Tibial artery (tissue), 4 donors: ENCODE measurements around the gene ZNF462.

Experiments used
- DNase-seq, 2 donors: peaks; one replicate each; pipeline ENCODE4 v3.0.0-alpha.2; 2019
- H3K27ac ChIP-seq, 2 donors: fragments of 200-600 bp; sonication (generic) in 1 of 2; 1 replicate in 1 of 2; 2 replicates in 1 of 2; pipeline ENCODE4 v1.5.1; 2018 to 2019; ENCODE audit warnings: mild to moderate bottlenecking in 1 of 2
- H3K27me3 ChIP-seq, 2 donors: fragments of 200-600 bp; sonication (generic) in 1 of 2; one replicate each; pipeline versions ENCODE4 v1.5.1 to v1.6.0; 2016 to 2019
- H3K36me3 ChIP-seq, 3 donors: fragments of 200-600 bp; sonication (generic) in 2 of 3; one replicate each; pipeline ENCODE4 v1.5.1; 2016 to 2019; ENCODE audit warnings: mild to moderate bottlenecking in 2 of 3
- H3K4me1 ChIP-seq, 4 donors: fragments of 200-600 bp; sonication (generic) in 2 of 4; 1 replicate in 3 of 4; 2 replicates in 1 of 4; pipeline ENCODE4 v1.5.1; 2016 to 2019
- H3K4me3 ChIP-seq, 2 donors: fragments of 200-600 bp; sonication (generic) in 1 of 2; 1 replicate in 1 of 2; 2 replicates in 1 of 2; pipeline ENCODE4 v1.5.1; 2018 to 2019; ENCODE audit warnings: mild to moderate bottlenecking in 2 of 2
- H3K9me3 ChIP-seq, 3 donors: fragments of 200-600 bp; sonication (generic) in 1 of 3; one replicate each; pipeline ENCODE4 v1.5.1; 2016 to 2019
- intact Hi-C: fragments of 100-400 bp; cut with DNase I; formaldehyde crosslinking; loops from one replicate; pipeline ENCODE4 v1.15.0; 2023; ENCODE audit warnings: low total_unique reads
- TF ChIP-seq, protein P1 (sequence below), 2 experiments: fragments of 200-600 bp in 1 of 2; fragments of 450-650 bp in 1 of 2; IDR thresholded peaks; one replicate each; pipeline ENCODE4 v1.5.1; 2017 to 2019; ENCODE audit warnings: antibody characterized with exemption in 2 of 2, mild to moderate bottlenecking in 1 of 2, moderate library complexity in 1 of 2

The ZNF462 gene

GRCh38 chr9:106869028-106869427 is 6.1 kb downstream of the ZNF462 start:
- Histone ChIP-seq H3K4me3 (no peak overlapping the region), H3K27ac (peak overlapping the region; percentile 57 to 62), H3K4me1 (peaks cover 0 to 56% (median 30%) of the 10 kb centered on the region in 4 donors), H3K27me3 (no peaks in the 10 kb centered on the region), H3K9me3 (no peaks in the 10 kb centered on the region), H3K36me3 (no peaks in the 10 kb centered on the region)
- TF ChIP-seq, protein P1, sequence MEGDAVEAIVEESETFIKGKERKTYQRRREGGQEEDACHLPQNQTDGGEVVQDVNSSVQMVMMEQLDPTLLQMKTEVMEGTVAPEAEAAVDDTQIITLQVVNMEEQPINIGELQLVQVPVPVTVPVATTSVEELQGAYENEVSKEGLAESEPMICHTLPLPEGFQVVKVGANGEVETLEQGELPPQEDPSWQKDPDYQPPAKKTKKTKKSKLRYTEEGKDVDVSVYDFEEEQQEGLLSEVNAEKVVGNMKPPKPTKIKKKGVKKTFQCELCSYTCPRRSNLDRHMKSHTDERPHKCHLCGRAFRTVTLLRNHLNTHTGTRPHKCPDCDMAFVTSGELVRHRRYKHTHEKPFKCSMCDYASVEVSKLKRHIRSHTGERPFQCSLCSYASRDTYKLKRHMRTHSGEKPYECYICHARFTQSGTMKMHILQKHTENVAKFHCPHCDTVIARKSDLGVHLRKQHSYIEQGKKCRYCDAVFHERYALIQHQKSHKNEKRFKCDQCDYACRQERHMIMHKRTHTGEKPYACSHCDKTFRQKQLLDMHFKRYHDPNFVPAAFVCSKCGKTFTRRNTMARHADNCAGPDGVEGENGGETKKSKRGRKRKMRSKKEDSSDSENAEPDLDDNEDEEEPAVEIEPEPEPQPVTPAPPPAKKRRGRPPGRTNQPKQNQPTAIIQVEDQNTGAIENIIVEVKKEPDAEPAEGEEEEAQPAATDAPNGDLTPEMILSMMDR (IDR thresholded peaks at IDR 0.05) = no peak
- intact Hi-C loops = no loop called here
- no peak for DNase-seq

- Histone ChIP-seq H3K9me3 (no peaks in the 10 kb centered on the region), H3K4me3 (no peak overlapping the region), H3K36me3 (no peaks in the 10 kb centered on the region), H3K4me1 (peaks cover 0 to 55% (median 30%) of the 10 kb centered on the region in 4 donors), H3K27ac (peak overlapping the region; percentile 57 to 62), H3K27me3 (no peaks in the 10 kb centered on the region)
- TF ChIP-seq, protein P1 (IDR thresholded peaks at IDR 0.05) = no peak
- intact Hi-C loops = no loop called here
- DNase-seq = no peak
Measured at GRCh38 chr9:106869458-106869857, 6.5 kb downstream of the ZNF462 start.

DNA sequence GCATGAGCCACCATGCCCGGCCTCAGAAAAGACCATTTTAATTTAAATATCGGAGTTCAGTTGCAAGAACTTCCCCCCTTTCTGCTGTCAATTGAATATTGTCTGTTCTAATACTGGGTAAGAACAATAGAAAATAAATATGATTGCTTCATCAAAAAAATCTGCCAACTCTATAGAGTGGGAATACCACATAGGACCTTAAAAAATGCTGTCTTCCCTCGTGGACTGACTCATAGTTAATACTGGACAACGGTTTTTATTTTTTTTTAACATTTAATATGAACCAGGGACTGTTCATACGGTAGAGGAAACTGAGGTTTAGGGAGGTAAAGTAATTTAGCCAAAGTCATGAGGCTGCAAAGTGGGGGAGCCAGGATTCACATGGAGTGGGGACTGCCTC is 9.7 kb downstream of the ZNF462 start:
- intact Hi-C loops = no loop called here
- H3K4me3 ChIP-seq = no peak overlapping the region
- H3K9me3 ChIP-seq = no peaks in the 10 kb centered on the region
- H3K4me1 ChIP-seq = peaks cover 0 to 44% (median 28%) of the 10 kb centered on the region in 4 donors
- H3K27me3 ChIP-seq = no peaks in the 10 kb centered on the region
- DNase-seq = no peak
- TF ChIP-seq, protein P1 (IDR thresholded peaks at IDR 0.05) = no peak
- H3K27ac ChIP-seq = no peak overlapping the region
- no peaks in the 10 kb centered on the region for H3K36me3 ChIP-seq

DNA sequence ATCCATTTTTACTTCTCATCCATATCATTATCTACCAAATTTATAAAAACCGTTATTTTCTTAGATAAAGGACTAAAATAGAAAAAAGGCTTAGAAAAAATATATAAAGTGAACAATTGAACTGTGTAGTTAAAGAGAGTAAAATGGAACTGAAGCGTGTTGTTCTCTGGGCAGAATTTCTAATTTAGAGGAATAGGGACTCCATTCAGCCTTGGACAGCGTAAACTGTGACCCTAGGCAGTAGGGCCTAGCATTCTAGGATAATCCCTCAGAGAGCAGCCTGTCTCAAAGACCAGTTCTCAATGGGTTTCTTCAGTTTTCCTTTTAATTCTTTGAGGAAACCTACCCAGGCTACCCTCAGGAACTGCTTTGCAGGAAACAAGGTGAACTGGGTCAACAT is 11.1 kb downstream of the ZNF462 start:
- Histone ChIP-seq H3K27me3 (no peaks in the 10 kb centered on the region), H3K27ac (no peak overlapping the region), H3K9me3 (no peaks in the 10 kb centered on the region), H3K4me3 (no peak overlapping the region), H3K4me1 (peaks cover 0 to 39% (median 24%) of the 10 kb centered on the region in 4 donors), H3K36me3 (no peaks in the 10 kb centered on the region)
- TF ChIP-seq, protein P1 (IDR thresholded peaks at IDR 0.05) = no peak
- intact Hi-C loops = no loop called here
- DNase-seq = no peak

- H3K36me3 ChIP-seq = no peaks in the 10 kb centered on the region
- no peaks in the 10 kb centered on the region for H3K27me3 ChIP-seq
- peaks cover 0 to 39% (median 24%) of the 10 kb centered on the region in 4 donors for H3K4me1 ChIP-seq
- no peak overlapping the region for H3K27ac ChIP-seq
- H3K4me3 ChIP-seq = no peak overlapping the region
- H3K9me3 ChIP-seq = no peaks in the 10 kb centered on the region
- TF ChIP-seq, protein P1 (IDR thresholded peaks at IDR 0.05) = no peak
- intact Hi-C loops = no loop called here
- DNase-seq = no peak
Measured at GRCh38 chr9:106874652-106875051, 11.7 kb downstream of the ZNF462 start.

DNA sequence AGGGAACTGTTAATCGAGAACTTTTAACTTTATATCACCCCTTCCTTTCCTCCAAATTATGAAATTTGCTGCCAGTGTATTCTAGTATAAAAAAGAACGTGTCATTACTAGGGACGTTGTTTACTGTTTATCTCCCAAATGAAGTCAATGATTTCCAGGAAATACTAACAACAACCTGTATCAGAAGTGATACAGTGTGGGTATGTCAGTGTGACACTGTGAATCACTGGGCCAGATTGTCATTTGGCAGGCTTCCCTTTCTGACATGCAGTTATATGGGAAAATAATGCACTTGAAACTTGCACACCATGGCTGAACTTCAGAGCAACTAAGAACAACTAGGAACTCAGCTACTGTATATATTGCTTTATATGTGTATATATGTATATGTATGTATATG is 12.6 kb downstream of the ZNF462 start:
- H3K4me3 ChIP-seq = no peak overlapping the region
- no peaks in the 10 kb centered on the region for H3K36me3 ChIP-seq
- TF ChIP-seq, protein P1 (IDR thresholded peaks at IDR 0.05) = no peak
- H3K9me3 ChIP-seq = no peaks in the 10 kb centered on the region
- no peak for DNase-seq
- no peak overlapping the region for H3K27ac ChIP-seq
- H3K27me3 ChIP-seq = no peaks in the 10 kb centered on the region
- peaks cover 0 to 36% (median 20%) of the 10 kb centered on the region in 4 donors for H3K4me1 ChIP-seq
- intact Hi-C loops = no loop called here
